Aorta (tissue), 5 donors: ENCODE results near the gene FLAD1. TPM values are rescaled to one million over a fixed set of nuclear protein-coding genes. Genes with fewer than 3 reads are reported as not detected.
A peak's percentile ranks its signal among the peaks of the same experiment; 100 is the strongest.

ENCODE experiments used
- ATAC-seq: fragments of 200-7000 bp; cut with Tn5 transposase; one replicate; pipeline ENCODE4 v1.9.1; 2022; ENCODE audit warnings: moderate library complexity; ENCODE audit not compliant: low FRiP score
- DNase-seq, 2 donors: peaks; one replicate each; pipeline ENCODE4 v3.0.0-alpha.2; 2020
- H3K27ac ChIP-seq, 2 donors: one replicate each; pipeline ENCODE4 v1.5.1; 2013; ENCODE audit warnings: low read length in 2 of 2, mild to moderate bottlenecking in 2 of 2, moderate library complexity in 2 of 2, control low read depth in 1 of 2, inconsistent platforms in 1 of 2, low read depth in 1 of 2
- H3K27me3 ChIP-seq, 2 donors: one replicate each; pipeline ENCODE4 v1.6.1; 2013; ENCODE audit warnings: control low read depth in 1 of 2, low read length in 1 of 2, mild to moderate bottlenecking in 1 of 2, moderate library complexity in 1 of 2; ENCODE audit not compliant: insufficient read depth in 2 of 2, control insufficient read depth in 1 of 2
- H3K36me3 ChIP-seq, 2 donors: one replicate each; pipeline ENCODE4 v1.6.1; 2013; ENCODE audit warnings: control low read depth in 1 of 2, low read length in 1 of 2, mild to moderate bottlenecking in 1 of 2; ENCODE audit not compliant: insufficient read depth in 2 of 2, control insufficient read depth in 1 of 2
- H3K4me1 ChIP-seq, 2 donors: one replicate each; pipeline ENCODE4 v1.6.1; 2013; ENCODE audit warnings: low read length in 2 of 2, control low read depth in 1 of 2, mild to moderate bottlenecking in 1 of 2, moderate library complexity in 1 of 2; ENCODE audit not compliant: insufficient read depth in 2 of 2, control insufficient read depth in 1 of 2
- H3K4me3 ChIP-seq, 2 donors: one replicate each; pipeline ENCODE4 v1.5.1; 2013; ENCODE audit warnings: low read length in 2 of 2, control low read depth in 1 of 2, mild to moderate bottlenecking in 1 of 2
- H3K9me3 ChIP-seq: one replicate; pipeline ENCODE4 v1.6.1; 2013; ENCODE audit warnings: mild to moderate bottlenecking, low read length; ENCODE audit not compliant: control insufficient read depth
- WGBS, 2 donors: extraction: QIAGEN DNeasy Blood & Tissue Kit; methylation state at CpG; one replicate each; pipeline ENCODE4 v1.1.7; 2013; 5-methylcytosine and 5-hydroxymethylcytosine counted together
- intact Hi-C, 2 donors: fragments of 100-400 bp; cut with DNase I; formaldehyde crosslinking; loops; one replicate each; pipeline versions ENCODE4 v1.14.2 to v1.15.0; 2022
- polyA plus RNA-seq, 2 donors: library from polyadenylated mRNA; stranded (reverse); fragments of 200-250 nt; gene quantifications; one replicate each; pipeline ENCODE4 v1.2.3, GENCODE V29; 2013
- total RNA-seq, 2 donors: library from RNA; stranded (reverse); fragmentation: NEBNext Ultra II Directional; extraction: Animal tissue kit (Norgen Biotek cat#: 25700); gene quantifications; one replicate each; pipeline ENCODE4 v1.2.1, GENCODE V29; 2021
- donor health status: healthy with polysubstance abuse.
- donor health status: Bipolar disorder and iron deficiency.
- donor health status: DM: no; HTN: no; CAD: no.
- donor health status: DM: no; HTN: no; CAD: no.
- donor health status: DM: yes; HTN: yes; CAD: no.

FLAD1 gene
- total and polyA plus RNA-seq, 4 donors: 14.5 to 24.2 (median 20.7) TPM

DNA sequence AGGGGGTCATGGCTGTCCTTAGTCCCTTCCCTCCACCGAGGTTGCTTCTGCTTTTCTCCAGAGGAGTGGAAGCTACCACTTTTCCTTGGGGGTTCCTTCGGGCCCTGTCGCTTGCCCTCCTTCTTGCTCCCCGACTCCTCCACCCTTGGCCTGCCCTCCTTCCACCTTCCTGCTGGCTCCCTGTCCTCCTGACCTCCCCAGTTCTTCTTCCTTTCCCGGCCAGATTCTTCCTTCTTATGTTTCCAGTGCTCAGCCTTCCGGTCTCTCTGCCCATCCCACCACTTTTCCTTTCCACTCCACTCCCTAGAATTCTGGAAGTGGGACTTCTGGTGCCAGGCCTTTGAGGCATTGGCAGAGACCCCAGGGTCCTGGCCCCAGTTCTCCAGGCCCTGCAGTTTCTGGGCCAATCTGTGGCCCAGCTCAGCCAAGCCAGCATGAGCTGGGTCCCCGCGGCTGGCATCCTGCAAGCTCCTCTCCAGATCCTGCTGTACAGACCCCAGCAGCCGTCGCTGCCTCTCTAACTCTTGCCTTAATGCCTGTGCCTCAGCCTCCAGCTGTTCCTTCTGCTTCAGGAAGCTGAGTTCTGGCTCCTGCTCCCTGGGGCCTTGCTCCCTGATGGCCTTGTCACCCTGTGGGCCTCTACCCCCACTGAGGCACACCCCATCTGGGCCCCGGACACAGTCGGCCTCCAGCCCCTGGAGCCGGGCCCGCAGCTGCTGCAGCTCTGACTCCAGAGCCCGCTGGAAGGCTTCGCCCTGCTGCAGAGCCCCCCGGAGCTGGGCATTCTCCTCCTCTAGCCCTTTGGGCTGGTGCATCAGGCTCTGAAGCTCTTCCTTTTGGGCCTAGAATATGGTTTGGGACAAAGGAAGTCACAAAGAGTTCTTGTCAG lies 36.9 kb upstream of the FLAD1 start:
- no peaks in the 10 kb centered on the region for H3K36me3 ChIP-seq
- H3K4me3 ChIP-seq: no peak overlapping the region
- WGBS, 2 donors: 39 to 65% methylated on average over 17 of the region's 17 CpGs
- no peaks in the 10 kb centered on the region for H3K9me3 ChIP-seq
- intact Hi-C loops: no loop called here
- H3K4me1 ChIP-seq: no peaks in the 10 kb centered on the region
- DNase-seq (no peak), ATAC-seq (no peak)
- no peaks in the 10 kb centered on the region for H3K27me3 ChIP-seq
- no peak overlapping the region for H3K27ac ChIP-seq

DNA sequence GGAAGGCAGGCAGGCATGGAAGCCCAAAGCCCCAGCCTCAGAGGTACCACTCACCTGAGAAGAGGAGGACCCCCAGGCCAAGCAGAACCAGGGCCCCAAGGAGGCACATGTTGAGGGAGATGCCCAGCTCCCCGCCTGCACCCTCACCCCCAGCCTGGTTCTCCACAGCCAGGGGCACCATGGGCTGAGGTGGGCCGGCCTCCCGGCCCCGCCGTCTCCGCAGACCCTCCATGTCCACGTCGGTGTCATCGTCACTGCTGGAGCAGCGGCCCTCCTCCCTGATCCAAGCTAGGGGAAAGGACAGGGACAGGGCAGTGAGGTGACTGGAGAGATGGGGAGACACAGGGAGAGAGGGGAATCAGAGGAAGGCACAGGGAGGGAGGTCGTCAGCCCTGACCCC lies 35.1 kb upstream of the FLAD1 start:
- Histone ChIP-seq H3K4me3 (no peak overlapping the region), H3K9me3 (no peaks in the 10 kb centered on the region), H3K4me1 (no peaks in the 10 kb centered on the region), H3K36me3 (no peaks in the 10 kb centered on the region), H3K27me3 (no peaks in the 10 kb centered on the region), H3K27ac (no peak overlapping the region)
- intact Hi-C loops: no loop called here
- DNase-seq: no peak
- ATAC-seq: no peak
- whole genome bisulfite sequencing, 2 donors: 93 to 97% methylated on average over 11 of the region's 11 CpGs

DNA sequence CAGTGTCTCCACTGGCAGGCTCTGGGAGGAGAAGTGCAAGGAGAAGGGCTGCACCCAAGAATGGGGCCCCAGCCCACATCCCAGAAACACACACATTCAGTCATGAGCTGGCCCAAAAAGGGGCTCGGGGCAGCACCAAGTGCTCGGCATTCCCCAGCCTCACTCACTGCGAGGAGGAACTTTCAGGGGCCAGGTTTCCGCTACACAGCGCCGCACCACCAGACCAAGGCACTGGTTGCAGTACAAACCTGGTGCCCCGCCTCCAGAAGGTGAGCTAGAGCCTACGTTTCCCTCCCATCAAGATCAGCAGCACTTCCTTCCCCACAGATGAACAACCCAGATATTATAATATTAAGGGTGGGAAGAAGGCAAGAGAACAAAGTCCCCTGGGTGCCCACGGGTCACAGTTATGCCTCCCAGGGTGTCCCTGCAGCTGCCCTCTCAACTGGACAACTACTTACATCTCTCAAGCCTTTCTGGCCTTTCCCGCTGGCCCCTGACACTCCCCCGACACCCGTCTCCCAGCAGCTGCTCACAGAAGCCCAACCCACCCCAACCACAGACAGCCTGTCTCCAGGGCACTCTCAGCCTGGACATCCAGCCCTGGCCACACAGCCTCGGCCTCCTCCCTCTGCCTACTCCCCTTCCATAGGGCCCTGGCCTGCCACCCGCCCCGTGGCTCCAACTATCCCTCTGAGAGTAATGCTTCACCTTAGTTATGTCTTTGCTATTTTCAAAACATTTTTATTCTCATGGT lies 31.1 kb upstream of the FLAD1 start:
- no peaks in the 10 kb centered on the region for H3K27me3 ChIP-seq
- no peaks in the 10 kb centered on the region for H3K36me3 ChIP-seq
- peaks cover 0 to 5% of the 10 kb centered on the region in 2 donors for H3K4me1 ChIP-seq
- no peak for DNase-seq
- ATAC-seq: no peak
- intact Hi-C loops: no loop called here
- no peak overlapping the region for H3K27ac ChIP-seq
- WGBS, 2 donors: 78 to 79% methylated on average over 15 of the region's 15 CpGs
- H3K4me3 ChIP-seq: no peak overlapping the region
- no peaks in the 10 kb centered on the region for H3K9me3 ChIP-seq

DNA sequence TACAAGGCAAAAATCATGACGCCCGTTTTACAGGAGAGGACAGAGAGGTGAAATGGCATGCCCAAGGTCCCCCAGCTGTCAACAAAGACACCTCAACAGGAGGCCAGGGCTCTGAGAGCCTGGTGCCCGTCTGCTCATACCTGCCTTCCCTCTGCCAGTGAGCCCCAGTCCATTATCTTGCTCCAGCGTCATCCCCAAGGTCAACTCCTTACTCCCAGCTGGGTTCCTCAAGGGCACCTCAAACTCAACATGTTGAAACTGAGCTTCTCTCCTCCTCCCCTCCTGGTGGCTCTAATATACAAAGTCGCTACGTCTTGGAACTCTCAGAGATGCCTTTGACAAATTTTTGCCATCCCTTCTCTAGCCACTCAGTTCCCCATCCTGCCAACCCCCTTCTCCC lies 30.5 kb upstream of the FLAD1 start:
- no peak for DNase-seq
- no peak for ATAC-seq

DNA sequence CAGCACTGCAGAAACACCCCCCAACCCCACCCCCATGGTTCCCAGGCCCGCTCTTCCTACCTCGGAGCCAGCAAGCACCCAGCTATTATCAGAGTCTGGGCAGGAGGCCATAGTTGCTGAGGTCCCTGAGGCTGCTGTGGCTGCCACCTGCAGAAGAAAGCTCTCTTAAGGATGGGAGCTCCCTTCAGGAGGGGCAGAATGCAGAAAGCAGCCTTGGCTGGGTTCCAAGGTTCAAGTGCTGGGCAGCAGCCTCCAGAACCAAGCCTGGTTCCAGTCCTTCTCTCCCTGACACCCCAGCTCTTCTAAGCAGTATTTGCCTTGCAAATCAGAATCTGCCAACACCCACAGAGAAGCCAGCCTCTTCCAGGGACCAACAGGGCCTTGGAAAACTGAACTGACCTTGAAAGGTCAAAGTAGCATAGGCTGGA lies 29.5 kb upstream of the FLAD1 start:
- DNase-seq (no peak), ATAC-seq (no peak)
- H3K4me3 ChIP-seq: no peak overlapping the region
- no peaks in the 10 kb centered on the region for H3K36me3 ChIP-seq
- no peaks in the 10 kb centered on the region for H3K9me3 ChIP-seq
- no peak overlapping the region for H3K27ac ChIP-seq
- H3K4me1 ChIP-seq: peaks cover 0 to 5% of the 10 kb centered on the region in 2 donors
- H3K27me3 ChIP-seq: no peaks in the 10 kb centered on the region
- 31 to 39% methylated on average over 2 of the region's 2 CpGs for WGBS, 2 donors
- intact Hi-C loops: no loop called here

More for the DNA sequence above, 30.5 kb upstream of the FLAD1 start:
- intact Hi-C loops: no loop called here
- Histone ChIP-seq H3K4me1 (peaks cover 0 to 5% of the 10 kb centered on the region in 2 donors), H3K27me3 (no peaks in the 10 kb centered on the region), H3K4me3 (no peak overlapping the region), H3K9me3 (no peaks in the 10 kb centered on the region), H3K27ac (no peak overlapping the region), H3K36me3 (no peaks in the 10 kb centered on the region)
- WGBS, 2 donors: 76 to 81% methylated on average over 6 of the region's 6 CpGs

DNA sequence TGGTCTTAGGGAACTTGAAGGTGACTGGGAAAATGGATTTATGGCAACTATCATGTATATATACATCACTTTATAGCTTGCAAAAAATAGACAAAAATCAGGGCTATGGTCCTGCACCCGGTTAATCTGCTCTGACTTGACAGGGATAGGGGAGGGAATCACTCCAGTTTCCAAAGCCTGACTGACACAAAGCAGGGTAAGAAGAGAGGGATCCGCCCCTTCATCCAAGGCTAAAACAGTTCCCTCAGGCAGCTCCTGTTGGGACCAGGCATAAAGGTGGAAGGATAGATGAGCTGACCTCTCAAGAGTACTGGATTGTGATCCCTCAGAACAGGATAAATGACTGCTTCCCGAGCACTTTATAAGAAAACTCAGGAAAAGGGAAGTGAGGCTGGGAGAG lies 28.6 kb upstream of the FLAD1 start:
- Histone ChIP-seq H3K27ac (no peak overlapping the region), H3K36me3 (no peaks in the 10 kb centered on the region), H3K27me3 (no peaks in the 10 kb centered on the region), H3K4me3 (no peak overlapping the region), H3K9me3 (no peaks in the 10 kb centered on the region), H3K4me1 (peaks cover 0 to 5% of the 10 kb centered on the region in 2 donors)
- 61 to 62% methylated on average over 3 of the region's 3 CpGs for WGBS, 2 donors
- no peak for ATAC-seq
- DNase-seq: no peak
- intact Hi-C loops: no loop called here

DNA sequence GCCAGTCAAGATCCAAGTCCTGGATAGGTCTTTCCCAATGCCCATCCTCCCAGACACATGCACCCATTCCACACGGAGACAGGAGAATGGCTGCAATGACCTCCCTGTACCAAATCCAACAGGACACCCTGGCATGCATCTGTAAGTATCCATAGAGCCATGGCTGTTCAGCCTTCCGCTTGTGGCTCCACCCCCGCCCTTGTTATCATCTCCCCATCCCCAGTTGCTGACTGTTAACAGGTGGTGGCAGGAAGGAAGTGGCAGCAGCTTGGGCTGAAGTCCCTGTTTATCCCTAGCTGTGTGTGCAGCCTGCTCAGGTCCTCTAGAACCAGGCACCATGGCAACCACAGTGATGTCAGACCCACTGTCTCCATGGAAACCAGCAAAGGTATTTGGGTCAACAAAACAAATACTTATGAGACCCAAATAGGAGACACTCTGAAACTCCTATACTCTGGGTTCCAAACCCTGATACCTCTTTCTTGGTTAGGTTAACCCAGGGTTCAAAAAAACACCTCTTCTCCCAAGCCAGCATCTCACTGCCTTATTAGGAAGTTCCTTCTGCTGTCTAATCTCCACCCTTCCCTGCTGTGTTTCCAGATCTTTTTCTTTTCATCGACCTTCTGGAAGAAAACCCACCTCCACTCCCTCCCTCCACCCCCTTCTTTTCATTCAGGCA lies 28.0 kb upstream of the FLAD1 start:
- 9 to 10% methylated on average over 4 of the region's 4 CpGs for WGBS, 2 donors
- H3K4me1 ChIP-seq: peaks cover 0 to 5% of the 10 kb centered on the region in 2 donors
- intact Hi-C loops: loop anchor here in 1 of 2 donors (5.0 kb wide), 1 partner anchor 62 kb away; no protein-coding TSS in a partner anchor
- H3K4me3 ChIP-seq: peak overlapping the region; percentile 72 to 74
- peak in 1 of 2 donors; percentile 71 for DNase-seq
- no peaks in the 10 kb centered on the region for H3K27me3 ChIP-seq
- no peaks in the 10 kb centered on the region for H3K9me3 ChIP-seq
- H3K36me3 ChIP-seq: no peaks in the 10 kb centered on the region
- ATAC-seq: peak; percentile 43
- H3K27ac ChIP-seq: peak overlapping the region; percentile 8 to 79

DNA sequence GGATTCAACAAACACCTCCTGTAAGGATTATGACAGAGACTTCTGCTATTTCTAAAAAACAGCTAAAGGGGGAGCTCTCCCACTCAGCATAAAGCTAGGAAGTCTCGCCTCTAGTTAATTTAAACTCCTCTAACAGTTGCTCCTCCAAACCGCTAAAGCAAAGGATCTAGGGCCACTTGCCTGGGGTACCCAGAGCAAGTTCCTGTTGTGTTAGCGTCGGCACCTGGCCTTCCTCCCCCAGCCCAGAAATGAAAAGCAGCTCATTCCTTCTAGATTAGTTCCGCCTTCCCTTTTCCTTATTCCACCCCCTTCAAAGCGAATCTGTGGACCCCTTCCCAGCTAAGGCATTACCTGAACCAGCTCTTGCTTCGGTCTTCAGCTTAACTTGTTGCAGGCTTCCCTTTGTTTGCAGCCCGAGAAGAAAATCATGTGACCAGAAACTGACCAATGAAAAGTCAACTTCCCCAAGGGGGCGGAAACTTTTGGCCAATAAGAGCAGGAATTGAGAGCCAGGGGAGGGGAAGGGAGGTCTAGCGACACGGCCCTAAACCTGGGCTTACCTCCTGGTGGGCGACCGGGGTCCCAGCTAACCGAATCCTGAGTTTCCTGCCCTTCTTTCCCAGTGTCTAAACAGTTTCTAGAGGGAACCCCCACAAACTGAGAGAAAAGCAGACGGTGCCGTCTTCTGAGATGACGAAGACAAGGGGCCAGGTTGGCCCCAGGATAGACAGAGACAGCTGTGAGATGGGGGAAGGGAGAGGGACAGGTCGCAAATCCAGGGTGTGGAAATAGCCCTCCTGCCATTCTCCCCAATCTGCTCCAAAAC lies 27.2 kb upstream of the FLAD1 start, which contains the start of gene PBXIP1:
PBXIP1 (minus strand) TSS at position 382 of the 826 bp plus-strand sequence. CDS start 2,378 bp downstream, outside the sequence.
- H3K4me3 ChIP-seq: peak within 1 kb of the TSS; percentile 72 to 74
- H3K36me3 ChIP-seq: no peaks in the 10 kb centered on the region
- H3K27me3 ChIP-seq: no peaks in the 10 kb centered on the region
- ATAC-seq (peak; percentile 90), DNase-seq (peak in 1 of 2 donors; percentile 79)
- H3K4me1 ChIP-seq: peaks cover 0 to 5% of the 10 kb centered on the region in 2 donors
- peak within 1 kb of the TSS; percentile 8 to 86 for H3K27ac ChIP-seq
- intact Hi-C loops: loop anchor here in 1 of 2 donors (5.0 kb wide), 1 partner anchor 61 kb away; no protein-coding TSS in a partner anchor
- no peaks in the 10 kb centered on the region for H3K9me3 ChIP-seq
- 0% methylated on average over 18 of the region's 18 CpGs for WGBS, 2 donors
